ENCODE measurements around the gene DNAH8.
"Not testable (repeated sequence)": the region's sequence is repeated elsewhere in the genome, so short reads cannot be mapped to it uniquely, and the experiment has no call there.

The DNAH8 gene

GRCh38 chr6:38909015-38909730 lies 194.1 kb downstream of the DNAH8 start:
- DNase-seq (ENCODE audit: low read depth) = no peak

GRCh38 chr6:38910207-38910606 lies 195.1 kb downstream of the DNAH8 start:
- no peak for DNase-seq (ENCODE audit: low read depth)

- no peak for DNase-seq (ENCODE audit: low read depth)
These were observed 197.3 kb downstream of the DNAH8 start for GRCh38 chr6:38912378-38912777.

GRCh38 chr6:38915205-38915925 lies 200.3 kb downstream of the DNAH8 start:
- DNase-seq (ENCODE audit: low read depth) = no peak

- DNase-seq (ENCODE audit: low read depth) = not testable (repeated sequence)
These were observed 206.4 kb downstream of the DNAH8 start for GRCh38 chr6:38921540-38921939.

GRCh38 chr6:38924791-38925509 lies 209.8 kb downstream of the DNAH8 start:
- DNase-seq (ENCODE audit: low read depth) = no peak

- no peak for DNase-seq (ENCODE audit: low read depth)
These were observed 214.4 kb downstream of the DNAH8 start for GRCh38 chr6:38929560-38929959.

- no peak for DNase-seq (ENCODE audit: low read depth)
These were observed 218.3 kb downstream of the DNAH8 start for GRCh38 chr6:38933426-38933825.

- DNase-seq (ENCODE audit: low read depth) = no peak
These were observed 219.9 kb downstream of the DNAH8 start for GRCh38 chr6:38935051-38935450.

- no peak for DNase-seq (ENCODE audit: low read depth)
These were observed 222.9 kb downstream of the DNAH8 start for GRCh38 chr6:38937839-38938613.

- no peak for DNase-seq (ENCODE audit: low read depth)
These were observed 223.6 kb downstream of the DNAH8 start for GRCh38 chr6:38938741-38939140.

GRCh38 chr6:38942442-38942841 lies 227.3 kb downstream of the DNAH8 start:
- no peak for DNase-seq (ENCODE audit: low read depth)

GRCh38 chr6:38942965-38943364 lies 227.9 kb downstream of the DNAH8 start:
- no peak for DNase-seq (ENCODE audit: low read depth)

GRCh38 chr6:38943964-38944363 lies 228.9 kb downstream of the DNAH8 start:
- DNase-seq (ENCODE audit: low read depth) = no peak

GRCh38 chr6:38944655-38945279 lies 229.7 kb downstream of the DNAH8 start:
- DNase-seq (ENCODE audit: low read depth) = no peak

GRCh38 chr6:38955861-38956260 lies 240.8 kb downstream of the DNAH8 start:
- no peak for DNase-seq (ENCODE audit: low read depth)

- DNase-seq (ENCODE audit: low read depth) = no peak
These were observed 242.3 kb downstream of the DNAH8 start for GRCh38 chr6:38957426-38957825.

GRCh38 chr6:38959138-38959537 lies 244.0 kb downstream of the DNAH8 start:
- no peak for DNase-seq (ENCODE audit: low read depth)

GRCh38 chr6:38968702-38969149 lies 253.6 kb downstream of the DNAH8 start:
- DNase-seq (ENCODE audit: low read depth) = no peak

GRCh38 chr6:38973178-38974057 lies 258.3 kb downstream of the DNAH8 start:
- DNase-seq (ENCODE audit: low read depth) = peak; percentile 18
